Neuron (in vitro differentiated cells): ENCODE results near the gene COL13A1.

Source experiments
- H2AFZ ChIP-seq: one replicate; pipeline ENCODE4 v1.6.1; 2013; ENCODE audit warnings: low read depth, mild to moderate bottlenecking, inconsistent platforms, low read length, moderate library complexity
- H3K27me3 ChIP-seq: one replicate; pipeline ENCODE4 v1.6.1; 2013; ENCODE audit warnings: low read length; ENCODE audit not compliant: insufficient read depth
- H3K36me3 ChIP-seq: one replicate; pipeline ENCODE4 v1.6.1; 2013; ENCODE audit warnings: low read length; ENCODE audit not compliant: insufficient read depth
- H3K4me1 ChIP-seq: one replicate; pipeline ENCODE4 v1.6.1; 2013; ENCODE audit warnings: low read length; ENCODE audit not compliant: insufficient read depth
- H3K4me3 ChIP-seq: 2 replicates; pipeline ENCODE4 v1.5.1; 2013; ENCODE audit warnings: mild to moderate bottlenecking, low read length, moderate library complexity
- H3K9me3 ChIP-seq: one replicate; pipeline ENCODE4 v1.6.1; 2013; ENCODE audit warnings: low read length

Gene COL13A1

GRCh38 chr10:69883310-69884023, 81.8 kb downstream of the COL13A1 start:
- H3K27me3 ChIP-seq: no peaks in the 10 kb centered on the region
- H3K36me3 ChIP-seq: no peaks in the 10 kb centered on the region
- H3K9me3 ChIP-seq: no peaks in the 10 kb centered on the region
- H3K4me1 ChIP-seq: peaks cover 18% of the 10 kb centered on the region
- H2AFZ ChIP-seq: no peak overlapping the region
- H3K4me3 ChIP-seq: no peak overlapping the region

DNA sequence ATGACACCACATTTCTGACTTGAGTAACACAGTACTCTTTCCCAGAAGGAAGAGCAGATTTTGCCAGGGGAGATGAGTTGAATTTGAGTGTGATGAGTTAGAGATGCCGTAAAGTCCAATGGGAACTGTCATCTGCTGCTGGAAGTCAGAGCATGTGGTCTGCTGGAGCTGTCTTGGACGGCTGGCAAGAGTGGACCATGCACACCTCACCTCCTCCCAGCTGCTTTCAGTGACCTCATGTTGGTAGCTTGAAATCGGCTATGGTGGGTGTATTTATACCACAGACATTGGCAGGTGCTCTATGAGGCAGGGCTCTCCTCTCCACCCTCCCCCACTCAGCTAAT, 82.3 kb downstream of the COL13A1 start:
- H3K4me1 ChIP-seq: peaks cover 18% of the 10 kb centered on the region
- no peaks in the 10 kb centered on the region for H3K9me3 ChIP-seq
- H2AFZ ChIP-seq: no peak overlapping the region
- H3K4me3 ChIP-seq: no peak overlapping the region
- no peaks in the 10 kb centered on the region for H3K36me3 ChIP-seq
- H3K27me3 ChIP-seq: no peaks in the 10 kb centered on the region

- Histone ChIP-seq H3K9me3 (no peaks in the 10 kb centered on the region), H3K4me1 (peaks cover 13% of the 10 kb centered on the region), H2AFZ (no peak overlapping the region), H3K4me3 (no peak overlapping the region), H3K27me3 (no peaks in the 10 kb centered on the region), H3K36me3 (no peaks in the 10 kb centered on the region)
Measured at GRCh38 chr10:69884686-69885085, 83.0 kb downstream of the COL13A1 start.

DNA sequence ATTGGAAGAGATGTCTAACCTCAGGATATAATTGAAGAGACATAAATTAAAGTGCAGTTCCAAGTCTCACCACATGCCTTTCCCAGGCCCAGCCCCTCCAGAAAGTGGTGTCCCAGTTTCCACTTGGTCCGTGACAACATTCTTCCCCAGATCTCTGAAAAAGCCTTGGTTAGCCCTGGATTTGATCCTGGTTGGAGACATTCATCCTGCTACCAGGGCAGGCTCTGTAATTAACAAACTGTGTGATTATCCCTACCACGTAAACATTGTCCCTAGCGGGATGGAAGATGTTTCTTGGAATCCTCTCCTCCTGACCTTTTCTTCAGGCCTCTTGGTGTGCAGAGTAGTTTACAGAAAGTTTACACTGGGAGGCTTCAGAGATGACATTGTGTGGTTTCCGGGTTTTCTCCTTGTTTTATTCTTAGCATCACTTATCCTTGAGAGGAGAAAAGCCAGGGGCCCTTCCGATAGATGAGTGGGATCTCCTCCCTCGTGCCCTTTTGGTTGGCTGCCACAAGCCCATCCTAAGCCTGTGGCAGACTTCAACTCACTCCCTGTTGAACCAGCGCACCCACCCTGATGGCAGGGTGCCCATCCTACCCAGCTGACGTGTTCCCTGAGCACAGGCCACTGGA, 83.8 kb downstream of the COL13A1 start:
- Histone ChIP-seq H3K9me3 (no peaks in the 10 kb centered on the region), H3K36me3 (no peaks in the 10 kb centered on the region), H3K4me3 (no peak overlapping the region), H3K4me1 (peaks cover 5% of the 10 kb centered on the region), H3K27me3 (no peaks in the 10 kb centered on the region), H2AFZ (no peak overlapping the region)

DNA sequence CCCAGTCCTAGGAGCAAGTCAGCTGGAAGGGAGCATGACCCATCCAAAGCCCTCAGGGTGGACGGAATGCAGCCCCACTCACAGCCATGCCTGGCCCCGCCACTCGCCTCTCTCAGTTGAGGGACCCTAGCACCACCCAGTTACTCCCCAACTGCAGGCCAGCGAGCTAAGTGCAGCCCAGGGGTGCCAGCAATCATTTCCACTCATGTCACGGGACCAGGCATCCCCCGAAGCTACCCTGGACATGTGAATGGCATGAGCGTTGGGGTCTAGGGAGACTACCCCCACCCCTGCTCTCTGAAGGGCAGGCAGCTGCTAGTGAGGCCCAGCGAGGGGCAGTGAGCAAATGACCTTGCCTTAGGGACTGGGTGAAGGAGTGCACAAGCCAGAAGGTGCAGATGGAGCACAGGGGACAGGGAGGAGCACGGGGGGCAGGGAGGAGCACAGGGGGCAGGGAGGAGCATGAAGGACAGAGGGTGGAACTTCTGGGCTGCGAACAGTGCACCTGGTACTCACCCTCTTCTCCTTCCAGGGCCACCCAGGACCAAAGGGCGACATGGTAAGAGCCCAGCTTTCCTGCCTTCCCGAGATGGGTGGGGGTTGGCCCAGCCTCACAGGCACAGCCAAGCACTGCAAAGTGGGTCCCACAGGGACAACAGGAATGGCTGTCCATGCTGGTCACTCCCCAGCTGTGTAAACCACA, 87.3 kb downstream of the COL13A1 start:
- Histone ChIP-seq H3K36me3 (no peaks in the 10 kb centered on the region), H3K27me3 (no peaks in the 10 kb centered on the region), H3K9me3 (no peaks in the 10 kb centered on the region), H2AFZ (no peak overlapping the region), H3K4me1 (no peaks in the 10 kb centered on the region), H3K4me3 (no peak overlapping the region)

GRCh38 chr10:69890065-69890847, 88.5 kb downstream of the COL13A1 start:
- H3K4me1 ChIP-seq: no peaks in the 10 kb centered on the region
- no peak overlapping the region for H3K4me3 ChIP-seq
- peaks cover under 1% of the 10 kb centered on the region for H3K27me3 ChIP-seq

GRCh38 chr10:69891057-69891617, 89.4 kb downstream of the COL13A1 start:
- Histone ChIP-seq H3K4me1 (peaks cover 5% of the 10 kb centered on the region), H3K36me3 (no peaks in the 10 kb centered on the region), H2AFZ (no peak overlapping the region), H3K4me3 (no peak overlapping the region), H3K27me3 (peaks cover 6% of the 10 kb centered on the region), H3K9me3 (no peaks in the 10 kb centered on the region)

More at GRCh38 chr10:69890065-69890847, 88.5 kb downstream of the COL13A1 start:
- no peaks in the 10 kb centered on the region for H3K36me3 ChIP-seq
- H2AFZ ChIP-seq: no peak overlapping the region
- no peaks in the 10 kb centered on the region for H3K9me3 ChIP-seq

DNA sequence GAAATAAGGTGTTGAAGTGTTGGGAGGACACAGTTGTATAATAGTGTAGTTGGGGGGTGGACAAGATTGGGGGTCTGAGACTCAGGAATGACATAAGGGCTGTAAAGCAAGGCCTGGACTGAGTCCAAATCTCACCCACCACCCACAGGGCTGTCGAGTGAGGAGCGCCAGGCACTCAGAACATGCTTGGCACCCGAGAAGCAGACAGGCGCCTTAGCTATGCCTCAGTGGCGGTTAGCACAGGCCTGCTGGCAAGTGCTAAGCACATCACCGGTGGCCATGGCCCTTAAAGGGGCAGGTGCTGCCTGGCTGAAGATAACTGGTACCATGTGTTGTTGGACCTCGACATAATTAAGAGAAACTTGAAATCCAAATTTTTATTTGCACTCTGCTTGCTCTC, 90.7 kb downstream of the COL13A1 start:
- peaks cover 6% of the 10 kb centered on the region for H3K27me3 ChIP-seq
- no peak overlapping the region for H2AFZ ChIP-seq
- no peak overlapping the region for H3K4me3 ChIP-seq
- H3K4me1 ChIP-seq: peaks cover 18% of the 10 kb centered on the region
- H3K36me3 ChIP-seq: no peaks in the 10 kb centered on the region
- H3K9me3 ChIP-seq: no peaks in the 10 kb centered on the region

GRCh38 chr10:69892816-69893215, 91.1 kb downstream of the COL13A1 start:
- Histone ChIP-seq H3K36me3 (no peaks in the 10 kb centered on the region), H3K4me3 (no peak overlapping the region), H2AFZ (no peak overlapping the region), H3K27me3 (peaks cover 6% of the 10 kb centered on the region), H3K9me3 (no peaks in the 10 kb centered on the region), H3K4me1 (peaks cover 22% of the 10 kb centered on the region)

DNA sequence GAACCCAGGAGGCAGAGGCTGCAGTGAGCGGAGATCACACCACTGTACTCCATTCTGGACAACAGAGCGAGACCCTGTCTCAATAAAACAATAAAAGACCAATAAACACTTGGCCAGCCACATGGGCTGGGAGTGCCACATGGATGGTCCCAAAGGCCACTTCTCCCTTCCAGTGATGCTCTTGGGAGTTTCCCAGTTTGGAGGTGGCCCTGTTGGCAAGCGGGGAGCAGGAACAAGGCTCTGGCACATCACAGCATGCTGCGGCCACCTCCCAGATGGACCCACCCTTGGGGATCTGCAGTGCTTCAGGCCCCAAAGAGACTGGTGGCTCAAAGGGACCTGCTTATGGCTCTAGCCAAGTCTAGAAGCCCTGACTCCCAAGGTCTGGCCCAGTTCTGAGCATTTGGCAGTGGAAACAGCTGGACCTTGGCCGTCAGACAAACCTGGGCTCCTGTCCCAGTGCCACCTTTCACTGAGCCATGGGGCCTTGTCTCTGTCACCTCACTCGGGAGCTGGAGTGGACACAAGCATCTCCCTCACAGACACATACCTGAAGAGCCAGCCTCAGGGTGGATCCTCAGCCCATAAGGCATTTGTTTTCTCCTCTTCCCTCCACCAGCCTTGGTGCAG, 91.7 kb downstream of the COL13A1 start:
- Histone ChIP-seq H3K9me3 (no peaks in the 10 kb centered on the region), H3K36me3 (no peaks in the 10 kb centered on the region), H3K4me1 (peaks cover 27% of the 10 kb centered on the region), H3K4me3 (no peak overlapping the region), H2AFZ (no peak overlapping the region), H3K27me3 (peaks cover 6% of the 10 kb centered on the region)

- H2AFZ ChIP-seq: no peak overlapping the region
- peaks cover 6% of the 10 kb centered on the region for H3K27me3 ChIP-seq
- H3K4me1 ChIP-seq: peaks cover 32% of the 10 kb centered on the region
- no peaks in the 10 kb centered on the region for H3K36me3 ChIP-seq
- H3K9me3 ChIP-seq: no peaks in the 10 kb centered on the region
- no peak overlapping the region for H3K4me3 ChIP-seq
Measured at GRCh38 chr10:69894156-69894555, 92.5 kb downstream of the COL13A1 start.

DNA sequence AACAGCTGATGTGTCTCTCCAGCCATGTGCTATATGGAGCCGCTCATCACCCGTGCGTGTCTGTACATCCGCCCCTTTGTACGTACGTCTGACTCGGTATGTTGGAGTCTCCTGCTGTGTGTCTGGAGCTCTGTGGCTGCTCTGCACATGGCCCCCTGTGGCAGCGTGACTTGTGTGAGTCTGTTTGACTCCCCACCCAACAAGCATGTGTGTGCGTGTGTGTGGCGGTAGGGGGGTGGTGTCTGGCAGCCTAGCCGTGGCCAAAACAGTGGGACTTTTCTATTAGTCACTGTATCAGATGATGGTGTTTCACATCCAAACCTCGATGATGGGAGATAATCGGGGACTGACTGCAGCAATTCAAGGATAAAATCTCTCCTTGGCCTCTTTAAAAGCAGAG, 94.1 kb downstream of the COL13A1 start:
- H3K4me1 ChIP-seq: peaks cover 32% of the 10 kb centered on the region
- H3K9me3 ChIP-seq: no peaks in the 10 kb centered on the region
- peaks cover 6% of the 10 kb centered on the region for H3K27me3 ChIP-seq
- H3K4me3 ChIP-seq: no peak overlapping the region
- no peaks in the 10 kb centered on the region for H3K36me3 ChIP-seq
- H2AFZ ChIP-seq: no peak overlapping the region
